ENCODE results near the gene LAD1.

Gene LAD1

GRCh38 chr1:201350884-201351283 lies 48.2 kb downstream of the LAD1 start:
- no peaks in the 10 kb centered on the region for H3K36me3 ChIP-seq (ENCODE audit: insufficient read depth, low read length)
- H3K27ac ChIP-seq = no peak overlapping the region
- TF ChIP-seq EZH2 (IDR thresholded peaks at IDR 0.05) (no peak), POLR2AphosphoS5 (IDR thresholded peaks at IDR 0.05; ENCODE audit: borderline replicate concordance, low read depth, low read length) (no peak), FOXP2 (optimal IDR thresholded peaks at IDR 0.05; ENCODE audit: control extremely low read depth, extremely low read length, insufficient read depth) (no peak)
- no peaks in the 10 kb centered on the region for H3K9me3 ChIP-seq (ENCODE audit: low read depth, low read length)
- no peak for DNase-seq (ENCODE audit: low read depth, low spot score)
- H3K4me3 ChIP-seq = no peak overlapping the region
- no peak overlapping the region for H3K9ac ChIP-seq (ENCODE audit: insufficient read length)

- Histone ChIP-seq H3K9ac (ENCODE audit: insufficient read length) (no peak overlapping the region), H3K36me3 (ENCODE audit: insufficient read depth, low read length) (no peaks in the 10 kb centered on the region), H3K4me3 (no peak overlapping the region), H3K9me3 (ENCODE audit: low read depth, low read length) (no peaks in the 10 kb centered on the region), H3K27ac (no peak overlapping the region)
- TF ChIP-seq EZH2 (IDR thresholded peaks at IDR 0.05) (no peak), FOXP2 (optimal IDR thresholded peaks at IDR 0.05; ENCODE audit: control extremely low read depth, extremely low read length, insufficient read depth) (no peak), POLR2AphosphoS5 (IDR thresholded peaks at IDR 0.05; ENCODE audit: borderline replicate concordance, low read depth, low read length) (no peak)
- no peak for DNase-seq (ENCODE audit: low read depth, low spot score)
These were observed 48.8 kb downstream of the LAD1 start for GRCh38 chr1:201350361-201350725.

GRCh38 chr1:201349092-201349491 lies 50.0 kb downstream of the LAD1 start:
- Histone ChIP-seq H3K9me3 (ENCODE audit: low read depth, low read length) (no peaks in the 10 kb centered on the region), H3K9ac (ENCODE audit: insufficient read length) (no peak overlapping the region), H3K27ac (no peak overlapping the region), H3K36me3 (ENCODE audit: insufficient read depth, low read length) (no peaks in the 10 kb centered on the region), H3K4me3 (no peak overlapping the region)
- TF ChIP-seq EZH2 (IDR thresholded peaks at IDR 0.05) (no peak), FOXP2 (optimal IDR thresholded peaks at IDR 0.05; ENCODE audit: control extremely low read depth, extremely low read length, insufficient read depth) (no peak), POLR2AphosphoS5 (IDR thresholded peaks at IDR 0.05; ENCODE audit: borderline replicate concordance, low read depth, low read length) (no peak)
- no peak for DNase-seq (ENCODE audit: low read depth, low spot score)

GRCh38 chr1:201348211-201348566 lies 50.9 kb downstream of the LAD1 start:
- TF ChIP-seq EZH2 (IDR thresholded peaks at IDR 0.05) (no peak), FOXP2 (optimal IDR thresholded peaks at IDR 0.05; ENCODE audit: control extremely low read depth, extremely low read length, insufficient read depth) (no peak), POLR2AphosphoS5 (IDR thresholded peaks at IDR 0.05; ENCODE audit: borderline replicate concordance, low read depth, low read length) (no peak)
- Histone ChIP-seq H3K27ac (no peak overlapping the region), H3K36me3 (ENCODE audit: insufficient read depth, low read length) (no peaks in the 10 kb centered on the region), H3K9me3 (ENCODE audit: low read depth, low read length) (no peaks in the 10 kb centered on the region), H3K9ac (ENCODE audit: insufficient read length) (no peak overlapping the region), H3K4me3 (no peak overlapping the region)
- DNase-seq (ENCODE audit: low read depth, low spot score) = no peak

- H3K4me3 ChIP-seq = no peak overlapping the region
- no peak overlapping the region for H3K27ac ChIP-seq
- H3K9me3 ChIP-seq (ENCODE audit: low read depth, low read length) = no peaks in the 10 kb centered on the region
- H3K9ac ChIP-seq (ENCODE audit: insufficient read length) = no peak overlapping the region
- TF ChIP-seq EZH2 (IDR thresholded peaks at IDR 0.05) (no peak), FOXP2 (optimal IDR thresholded peaks at IDR 0.05; ENCODE audit: control extremely low read depth, extremely low read length, insufficient read depth) (no peak), POLR2AphosphoS5 (IDR thresholded peaks at IDR 0.05; ENCODE audit: borderline replicate concordance, low read depth, low read length) (no peak)
- no peak for DNase-seq (ENCODE audit: low read depth, low spot score)
- no peaks in the 10 kb centered on the region for H3K36me3 ChIP-seq (ENCODE audit: insufficient read depth, low read length)
These were observed 51.5 kb downstream of the LAD1 start for GRCh38 chr1:201347498-201348210.

- TF ChIP-seq EZH2 (IDR thresholded peaks at IDR 0.05) (no peak), POLR2AphosphoS5 (IDR thresholded peaks at IDR 0.05; ENCODE audit: borderline replicate concordance, low read depth, low read length) (no peak), FOXP2 (optimal IDR thresholded peaks at IDR 0.05; ENCODE audit: control extremely low read depth, extremely low read length, insufficient read depth) (no peak)
- no peak for DNase-seq (ENCODE audit: low read depth, low spot score)
- Histone ChIP-seq H3K27ac (no peak overlapping the region), H3K36me3 (ENCODE audit: insufficient read depth, low read length) (no peaks in the 10 kb centered on the region), H3K9ac (ENCODE audit: insufficient read length) (no peak overlapping the region), H3K4me3 (no peak overlapping the region), H3K9me3 (ENCODE audit: low read depth, low read length) (no peaks in the 10 kb centered on the region)
These were observed 52.1 kb downstream of the LAD1 start for GRCh38 chr1:201346987-201347386.

- TF ChIP-seq EZH2 (IDR thresholded peaks at IDR 0.05) = no peak
- no peak for TF ChIP-seq POLR2AphosphoS5 (IDR thresholded peaks at IDR 0.05; ENCODE audit: borderline replicate concordance, low read depth, low read length)
- TF ChIP-seq FOXP2 (optimal IDR thresholded peaks at IDR 0.05; ENCODE audit: control extremely low read depth, extremely low read length, insufficient read depth) = no peak
- Histone ChIP-seq H3K27ac (no peak overlapping the region), H3K9ac (ENCODE audit: insufficient read length) (no peak overlapping the region), H3K4me3 (no peak overlapping the region), H3K36me3 (ENCODE audit: insufficient read depth, low read length) (no peaks in the 10 kb centered on the region), H3K9me3 (ENCODE audit: low read depth, low read length) (no peaks in the 10 kb centered on the region)
- DNase-seq (ENCODE audit: low read depth, low spot score) = no peak
These were observed 52.7 kb downstream of the LAD1 start for GRCh38 chr1:201346337-201346939.

- H3K27ac ChIP-seq = no peak overlapping the region
- no peak overlapping the region for H3K9ac ChIP-seq (ENCODE audit: insufficient read length)
- TF ChIP-seq POLR2AphosphoS5 (IDR thresholded peaks at IDR 0.05; ENCODE audit: borderline replicate concordance, low read depth, low read length) (no peak), FOXP2 (optimal IDR thresholded peaks at IDR 0.05; ENCODE audit: control extremely low read depth, extremely low read length, insufficient read depth) (no peak)
- H3K9me3 ChIP-seq (ENCODE audit: low read depth, low read length) = no peaks in the 10 kb centered on the region
- no peaks in the 10 kb centered on the region for H3K36me3 ChIP-seq (ENCODE audit: insufficient read depth, low read length)
- no peak for DNase-seq (ENCODE audit: low read depth, low spot score)
- H3K4me3 ChIP-seq = no peak overlapping the region
These were observed 54.1 kb downstream of the LAD1 start for GRCh38 chr1:201345081-201345355.
